NCI-H2196 treated with DMSO at 0.1 percent for 48 hours (cell line): ENCODE results near the gene GYPA.
"Not testable (repeated sequence)": the region's sequence is repeated elsewhere in the genome, so short reads cannot be mapped to it uniquely, and the experiment has no call there.

Experiments used
- DNase-seq: peaks from one replicate; lab custom pipeline; 2025; ENCODE audit not compliant: unreplicated experiment; lab: John Stamatoyannopoulos, UW

GYPA gene

GRCh38 chr4:144140594-144141295, at the start of gene GYPA:
Gene GYPA, minus strand, starts transcription at chr4:144140718. Its CDS starts 83 bp downstream, at chr4:144140635.
- DNase-seq = not testable (repeated sequence)

GRCh38 chr4:144190009-144190408, 49.5 kb upstream of the GYPA start:
- DNase-seq = no peak

- no peak for DNase-seq
Measured at GRCh38 chr4:144189121-144189520, 48.6 kb upstream of the GYPA start.

- DNase-seq = no peak
Measured at GRCh38 chr4:144185086-144185485, 44.6 kb upstream of the GYPA start.

GRCh38 chr4:144183165-144183564, 42.6 kb upstream of the GYPA start:
- no peak for DNase-seq

- DNase-seq = no peak
Measured at GRCh38 chr4:144181391-144181790, 40.9 kb upstream of the GYPA start.

- DNase-seq = no peak
Measured at GRCh38 chr4:144179152-144179739, 38.7 kb upstream of the GYPA start.

- DNase-seq = no peak
Measured at GRCh38 chr4:144178414-144178813, 37.9 kb upstream of the GYPA start.

GRCh38 chr4:144176476-144176875, 36.0 kb upstream of the GYPA start:
- DNase-seq = no peak

GRCh38 chr4:144174401-144175067, 34.0 kb upstream of the GYPA start:
- DNase-seq = no peak

- DNase-seq = no peak
Measured at GRCh38 chr4:144171697-144172096, 31.2 kb upstream of the GYPA start.

- no peak for DNase-seq
Measured at GRCh38 chr4:144169211-144169610, 28.7 kb upstream of the GYPA start.

GRCh38 chr4:144154044-144154443, 13.5 kb upstream of the GYPA start:
- DNase-seq = no peak

- DNase-seq = not testable (repeated sequence)
Measured at GRCh38 chr4:144142690-144143326, 2.3 kb upstream of the GYPA start.

- no peak for DNase-seq
Measured at GRCh38 chr4:144141493-144141892, 975 bp upstream of the GYPA start.

- not testable (repeated sequence) for DNase-seq
Measured at GRCh38 chr4:144139991-144140390, 527 bp downstream of the GYPA start.

- DNase-seq = not testable (repeated sequence)
Measured at GRCh38 chr4:144139547-144139946, 971 bp downstream of the GYPA start.

- not testable (repeated sequence) for DNase-seq
Measured at GRCh38 chr4:144138239-144138638, 2.3 kb downstream of the GYPA start.

GRCh38 chr4:144137137-144137931, 3.2 kb downstream of the GYPA start:
- not testable (repeated sequence) for DNase-seq

GRCh38 chr4:144136189-144136588, 4.3 kb downstream of the GYPA start:
- not testable (repeated sequence) for DNase-seq

- not testable (repeated sequence) for DNase-seq
Measured at GRCh38 chr4:144130167-144130566, 10.4 kb downstream of the GYPA start.
